ENCODE data around the gene ZFP36L1. TPM values are rescaled to one million over a fixed set of nuclear protein-coding genes. Genes with fewer than 3 reads are reported as not detected.
A peak's percentile ranks its signal among the peaks of the same experiment; 100 is the strongest.

ZFP36L1 gene
- total and polyA plus RNA-seq, 7 experiments from 2014 or later = 82.0 to 231 (median 160) TPM

GRCh38 chr14:68822926-68823325, 30.1 kb upstream of the ZFP36L1 start:
- H3K36me3 Mint-ChIP-seq = no peaks in the 10 kb centered on the region
- CTCF ChIA-PET = interaction anchor here (0.7 to 3.5 kb wide), 3 partner anchors 9 to 573 kb away, joined by 3 to 28 read pairs (median 14); no protein-coding TSS in a partner anchor

DNA sequence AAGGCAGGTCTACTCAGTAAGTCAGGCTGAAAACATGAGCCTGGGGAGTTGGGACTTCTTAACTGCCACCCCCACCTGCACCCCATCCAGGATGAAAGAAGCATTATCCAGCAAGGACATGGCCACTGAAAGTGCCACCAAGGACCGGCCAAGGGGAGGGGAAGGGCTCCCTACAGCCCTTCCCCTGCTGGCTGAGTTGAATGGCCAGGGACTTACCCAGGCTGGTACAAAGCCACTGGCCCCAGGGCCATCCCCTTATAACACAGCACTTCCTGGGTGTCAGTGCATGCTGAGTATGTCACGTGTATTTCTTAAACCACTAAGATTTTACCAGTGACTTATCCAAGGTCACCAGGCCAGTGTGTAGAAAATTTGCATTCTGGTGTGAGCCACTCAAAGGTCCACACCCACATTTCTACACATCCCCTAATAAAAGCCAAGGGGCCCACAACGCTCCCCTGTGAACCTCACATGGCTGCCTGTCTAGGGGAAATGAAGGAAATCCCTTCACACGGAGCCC, 29.3 kb upstream of the ZFP36L1 start:
- peaks cover 0 to 7% (median 0%) of the 10 kb centered on the region in 5 donors for H3K27me3 Mint-ChIP-seq
- peak overlapping the region in 1 of 10 donors; percentile 9 for H3K4me3 Mint-ChIP-seq
- DNase-seq (no peak), ATAC-seq (peak; percentile 62)
- no peaks in the 10 kb centered on the region for H3K36me3 Mint-ChIP-seq
- H3K4me1 Mint-ChIP-seq = peaks cover 8 to 54% (median 48%) of the 10 kb centered on the region in 7 donors
- no peak overlapping the region for H3K27ac ChIP-seq (ENCODE audit: low read depth, low read length)
- H3K27me3 ChIP-seq (ENCODE audit: control insufficient read depth in 2 of 2, insufficient read depth in 2 of 2, low read length in 2 of 2) = no peaks in the 10 kb centered on the region
- no peaks in the 10 kb centered on the region for H3K36me3 ChIP-seq (ENCODE audit: control insufficient read depth in 2 of 3, insufficient read depth in 3 of 3, low read length in 3 of 3)
- H3K4me1 ChIP-seq (ENCODE audit: control insufficient read depth in 2 of 2, insufficient read depth in 2 of 2, low read length in 2 of 2) = peaks cover 22 to 28% of the 10 kb centered on the region in 2 donors
- intact Hi-C loops (cut with micrococcal nuclease) = loop anchor here in 1 of 2 donors (5.0 kb wide), 1 partner anchor 940 kb away; no protein-coding TSS in a partner anchor
- no peaks in the 10 kb centered on the region for H3K9me3 Mint-ChIP-seq
- peak overlapping the region in 8 of 9 donors; percentile 27 to 79 (median 70) for H3K27ac Mint-ChIP-seq
- H3K4me3 ChIP-seq (ENCODE audit: low read length) = no peak overlapping the region
- CTCF ChIA-PET = interaction anchor here (3.5 kb wide), 1 partner anchor 21 kb away, joined by 28 read pairs; no protein-coding TSS in a partner anchor
- POLR2A ChIA-PET = interaction anchor here (0.9 to 23.4 kb wide), 3 partner anchors 33 to 572 kb away, joined by 9 to 1273 read pairs (median 233); partner anchors contain the start of gene ZFP36L1
- no peaks in the 10 kb centered on the region for H3K9me3 ChIP-seq (ENCODE audit: control insufficient read depth in 2 of 3, low read length in 3 of 3)

More at GRCh38 chr14:68822926-68823325, 30.1 kb upstream of the ZFP36L1 start:
- Mint-ChIP-seq H3K9me3 (no peaks in the 10 kb centered on the region), H3K27ac (peak overlapping the region in 5 of 9 donors; percentile 5 to 85 (median 39)), H3K27me3 (peaks cover 0 to 7% (median 0%) of the 10 kb centered on the region in 5 donors), H3K4me1 (peaks cover 6 to 53% (median 46%) of the 10 kb centered on the region in 7 donors), H3K4me3 (no peak overlapping the region)
- no peak overlapping the region for H3K27ac ChIP-seq (ENCODE audit: low read depth, low read length)
- H3K9me3 ChIP-seq (ENCODE audit: control insufficient read depth in 2 of 3, low read length in 3 of 3) = no peaks in the 10 kb centered on the region
- ATAC-seq = no peak
- H3K4me1 ChIP-seq (ENCODE audit: control insufficient read depth in 2 of 2, insufficient read depth in 2 of 2, low read length in 2 of 2) = peaks cover 22 to 28% of the 10 kb centered on the region in 2 donors
- no peaks in the 10 kb centered on the region for H3K27me3 ChIP-seq (ENCODE audit: control insufficient read depth in 2 of 2, insufficient read depth in 2 of 2, low read length in 2 of 2)
- no peak for DNase-seq
- no peaks in the 10 kb centered on the region for H3K36me3 ChIP-seq (ENCODE audit: control insufficient read depth in 2 of 3, insufficient read depth in 3 of 3, low read length in 3 of 3)
- intact Hi-C loops (cut with micrococcal nuclease) = loop anchor here in 1 of 2 donors (5.0 kb wide), 1 partner anchor 941 kb away; no protein-coding TSS in a partner anchor
- no peak overlapping the region for H3K4me3 ChIP-seq (ENCODE audit: low read length)
- POLR2A ChIA-PET = interaction anchor here (0.9 to 23.4 kb wide), 2 partner anchors 34 to 572 kb away, joined by 9 to 1273 read pairs; partner anchors contain the start of gene ZFP36L1

- ChIA-PET CTCF (interaction anchor here (0.6 to 10.6 kb wide), 9 partner anchors 22 to 984 kb away, joined by 3 to 219 read pairs (median 7); partner anchors contain the start of gene ZFP36L1), POLR2A (interaction anchor here (0.6 to 23.4 kb wide), 6 partner anchors 23 to 611 kb away, joined by 3 to 1273 read pairs (median 6); partner anchors contain the start of gene ZFP36L1)
- peak overlapping the region in 7 of 10 donors; percentile 54 to 83 (median 59) for H3K4me3 Mint-ChIP-seq
- H3K4me1 ChIP-seq (ENCODE audit: control insufficient read depth in 2 of 2, insufficient read depth in 2 of 2, low read length in 2 of 2) = peaks cover 26 to 29% of the 10 kb centered on the region in 2 donors
- no peak for ATAC-seq
- H3K27ac ChIP-seq (ENCODE audit: low read depth, low read length) = peak overlapping the region; percentile 67
- H3K36me3 Mint-ChIP-seq = no peaks in the 10 kb centered on the region
- intact Hi-C loops (cut with micrococcal nuclease) = loop anchor here in 1 of 2 donors (5.0 kb wide), 1 partner anchor 939 kb away; no protein-coding TSS in a partner anchor
- H3K4me3 ChIP-seq (ENCODE audit: low read length) = no peak overlapping the region
- H3K36me3 ChIP-seq (ENCODE audit: control insufficient read depth in 2 of 3, insufficient read depth in 3 of 3, low read length in 3 of 3) = no peaks in the 10 kb centered on the region
- no peaks in the 10 kb centered on the region for H3K27me3 Mint-ChIP-seq
- no peaks in the 10 kb centered on the region for H3K27me3 ChIP-seq (ENCODE audit: control insufficient read depth in 2 of 2, insufficient read depth in 2 of 2, low read length in 2 of 2)
- peak overlapping the region; percentile 6 to 93 (median 86) for H3K27ac Mint-ChIP-seq
- no peaks in the 10 kb centered on the region for H3K9me3 ChIP-seq (ENCODE audit: control insufficient read depth in 2 of 3, low read length in 3 of 3)
- peaks cover 14 to 60% (median 54%) of the 10 kb centered on the region in 7 donors for H3K4me1 Mint-ChIP-seq
- no peaks in the 10 kb centered on the region for H3K9me3 Mint-ChIP-seq
- no peak for DNase-seq
Observed at GRCh38 chr14:68820999-68821683, 28.3 kb upstream of the ZFP36L1 start.

GRCh38 chr14:68820536-68820935, 27.7 kb upstream of the ZFP36L1 start:
- no peaks in the 10 kb centered on the region for H3K27me3 Mint-ChIP-seq
- no peak for ATAC-seq

GRCh38 chr14:68820119-68820518, 27.3 kb upstream of the ZFP36L1 start:
- ChIA-PET POLR2A (interaction anchor here (0.7 to 23.4 kb wide), 11 partner anchors 9 to 569 kb away, joined by 3 to 1273 read pairs (median 3); partner anchors contain the start of gene ZFP36L1), CTCF (interaction anchor here (0.6 to 10.6 kb wide), 12 partner anchors 9 to 983 kb away, joined by 3 to 219 read pairs (median 4); partner anchors contain the start of gene ZFP36L1)
- intact Hi-C loops (cut with micrococcal nuclease) = loop anchor here in 1 of 2 donors (5.0 kb wide), 1 partner anchor 938 kb away; no protein-coding TSS in a partner anchor
- DNase-seq (no peak), ATAC-seq (no peak)
- Histone ChIP-seq H3K4me1 (ENCODE audit: control insufficient read depth in 2 of 2, insufficient read depth in 2 of 2, low read length in 2 of 2) (peaks cover 35 to 39% of the 10 kb centered on the region in 2 donors), H3K9me3 (ENCODE audit: control insufficient read depth in 2 of 3, low read length in 3 of 3) (no peaks in the 10 kb centered on the region), H3K27ac (ENCODE audit: low read depth, low read length) (peak overlapping the region; percentile 67), H3K36me3 (ENCODE audit: control insufficient read depth in 2 of 3, insufficient read depth in 3 of 3, low read length in 3 of 3) (no peaks in the 10 kb centered on the region), H3K4me3 (ENCODE audit: low read length) (no peak overlapping the region), H3K27me3 (ENCODE audit: control insufficient read depth in 2 of 2, insufficient read depth in 2 of 2, low read length in 2 of 2) (no peaks in the 10 kb centered on the region)
- peaks cover 21 to 68% (median 63%) of the 10 kb centered on the region in 7 donors for H3K4me1 Mint-ChIP-seq
- peak overlapping the region; percentile 51 to 83 (median 61) for H3K4me3 Mint-ChIP-seq
- H3K36me3 Mint-ChIP-seq = peaks cover 0 to 3% (median 0%) of the 10 kb centered on the region in 5 donors
- H3K9me3 Mint-ChIP-seq = no peaks in the 10 kb centered on the region
- H3K27ac Mint-ChIP-seq = peak overlapping the region; percentile 72 to 93 (median 86)
- no peaks in the 10 kb centered on the region for H3K27me3 Mint-ChIP-seq

More at GRCh38 chr14:68820536-68820935, 27.7 kb upstream of the ZFP36L1 start:
- H3K36me3 ChIP-seq (ENCODE audit: control insufficient read depth in 2 of 3, insufficient read depth in 3 of 3, low read length in 3 of 3) = no peaks in the 10 kb centered on the region
- Mint-ChIP-seq H3K4me1 (peaks cover 16 to 64% (median 59%) of the 10 kb centered on the region in 7 donors), H3K9me3 (no peaks in the 10 kb centered on the region), H3K4me3 (peak overlapping the region; percentile 27 to 83 (median 61)), H3K36me3 (no peaks in the 10 kb centered on the region), H3K27ac (peak overlapping the region; percentile 72 to 93 (median 86))
- H3K27me3 ChIP-seq (ENCODE audit: control insufficient read depth in 2 of 2, insufficient read depth in 2 of 2, low read length in 2 of 2) = no peaks in the 10 kb centered on the region
- CTCF ChIA-PET = interaction anchor here (0.6 to 10.6 kb wide), 10 partner anchors 23 to 983 kb away, joined by 3 to 219 read pairs (median 6); partner anchors contain the start of gene ZFP36L1
- POLR2A ChIA-PET = interaction anchor here (0.7 to 23.4 kb wide), 9 partner anchors 8 to 570 kb away, joined by 3 to 1273 read pairs (median 3); partner anchors contain the start of gene ZFP36L1
- H3K27ac ChIP-seq (ENCODE audit: low read depth, low read length) = peak overlapping the region; percentile 67
- intact Hi-C loops (cut with micrococcal nuclease) = loop anchor here in 1 of 2 donors (5.0 kb wide), 1 partner anchor 938 kb away; no protein-coding TSS in a partner anchor
- DNase-seq = peak in 7 of 9 donors; percentile 57 to 82 (median 70)
- H3K9me3 ChIP-seq (ENCODE audit: control insufficient read depth in 2 of 3, low read length in 3 of 3) = no peaks in the 10 kb centered on the region
- peaks cover 30 to 35% of the 10 kb centered on the region in 2 donors for H3K4me1 ChIP-seq (ENCODE audit: control insufficient read depth in 2 of 2, insufficient read depth in 2 of 2, low read length in 2 of 2)
- H3K4me3 ChIP-seq (ENCODE audit: low read length) = no peak overlapping the region
